Loucy (cell line): ENCODE results near the gene ABHD6.

Source experiments
- CTCF ChIP-seq: fragments of 200-600 bp; sonication (generic); conservative IDR thresholded peaks from 2 replicates; pipeline ENCODE4 v1.5.1; 2014; ENCODE audit warnings: mild to moderate bottlenecking, antibody characterized with exemption, low read length
- EZH2phosphoT487 ChIP-seq: fragments of 200-600 bp; IDR thresholded peaks from 2 replicates; pipeline ENCODE4 v1.6.1; 2018; ENCODE audit warnings: antibody characterized with exemption, mild to moderate bottlenecking, moderate library complexity, borderline replicate concordance

GRCh38 chr3:58256511-58256910, 18.9 kb downstream of the ABHD6 start:
- TF ChIP-seq CTCF (no peak), EZH2phosphoT487 (no peak)
